GM18873 (cell line): Measurements from ENCODE around the gene KCNK6.
A peak's percentile ranks its signal among the peaks of the same experiment; 100 is the strongest.

Experiments used
- ATAC-seq: cut with Tn5 transposase; IDR thresholded peaks from one replicate; pipeline ENCODE4 v1.9.1; 2021; ENCODE audit warnings: mild to moderate bottlenecking, moderate library complexity, moderate number of reproducible peaks; ENCODE audit not compliant: unreplicated experiment, low FRiP score

KCNK6 gene

DNA sequence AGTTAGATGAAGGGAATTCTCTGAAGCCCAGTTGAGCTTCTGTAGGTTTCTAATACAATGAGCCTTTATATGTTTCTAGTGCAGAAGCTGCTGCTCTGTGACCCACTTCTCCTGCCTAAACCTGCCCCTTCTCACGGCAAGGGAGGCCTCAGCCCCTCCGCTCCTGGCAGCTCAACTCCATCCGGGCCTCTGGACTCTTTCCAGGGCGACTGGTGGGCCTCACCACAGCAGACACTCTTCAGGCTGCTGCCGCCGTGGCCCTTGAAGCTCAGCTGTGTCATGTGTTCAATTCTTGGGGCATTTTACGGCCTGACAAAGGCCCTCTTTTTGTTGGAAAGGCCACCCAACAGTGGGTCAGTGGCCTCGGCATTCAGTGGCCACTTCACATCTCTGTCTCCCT, 25.6 kb upstream of the KCNK6 start:
- ATAC-seq = no peak

GRCh38 chr19:38298821-38299680, 20.6 kb upstream of the KCNK6 start:
- ATAC-seq = no peak

- no peak for ATAC-seq
These were observed 15.9 kb upstream of the KCNK6 start, which contains the start of gene C19orf33 for GRCh38 chr19:38303517-38304351. Gene C19orf33, plus strand, starts transcription at chr19:38304251. Its CDS starts 11 bp downstream, at chr19:38304262.

DNA sequence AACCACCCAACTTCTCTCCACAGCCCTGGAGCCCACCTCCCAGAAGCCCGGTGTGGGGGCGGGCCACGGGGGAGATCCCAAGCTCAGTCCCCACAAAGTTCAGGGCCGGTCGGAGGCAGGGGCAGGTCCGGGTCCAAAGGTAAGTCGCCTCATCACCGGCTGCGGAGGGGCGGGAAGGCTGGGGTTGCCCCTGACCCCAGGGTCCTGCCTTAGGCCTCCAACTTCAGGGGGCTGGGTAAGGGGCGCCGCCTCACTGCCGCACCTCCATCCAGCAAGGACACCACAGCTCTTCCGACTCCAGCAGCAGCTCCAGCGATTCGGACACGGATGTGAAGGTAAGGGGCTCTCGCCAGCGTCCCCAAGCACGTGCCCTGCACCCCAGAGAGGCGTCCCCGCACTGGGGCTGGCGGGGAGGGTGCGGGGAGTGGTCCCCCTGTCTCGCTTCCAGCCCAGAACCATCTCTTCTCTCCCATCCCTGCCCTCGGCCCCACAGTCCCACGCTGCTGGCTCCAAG, 15.2 kb upstream of the KCNK6 start:
- no peak for ATAC-seq

GRCh38 chr19:38304866-38305429, 14.7 kb upstream of the KCNK6 start:
- no peak for ATAC-seq

GRCh38 chr19:38306236-38306635, 13.4 kb upstream of the KCNK6 start:
- ATAC-seq = no peak

DNA sequence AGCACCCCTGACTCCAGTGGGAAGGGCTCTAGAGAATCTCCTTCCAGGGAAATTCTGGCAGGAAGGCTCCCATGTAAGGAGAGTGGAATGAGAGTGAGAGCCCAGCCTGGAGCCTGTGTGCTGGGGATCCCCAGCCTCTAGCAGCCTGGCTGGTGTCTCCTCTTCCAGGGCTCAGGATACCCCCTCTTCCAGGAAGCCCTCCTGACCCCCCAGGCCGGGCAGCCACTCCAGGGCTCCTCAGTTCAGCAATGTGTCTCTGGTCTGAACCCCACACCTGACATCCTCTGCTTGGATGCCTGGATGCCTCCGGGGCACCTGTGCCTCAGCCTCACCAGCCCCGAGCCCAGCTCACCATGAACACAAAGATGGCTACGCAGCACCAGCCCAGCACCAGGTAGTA, 12.6 kb upstream of the KCNK6 start:
- ATAC-seq = no peak

DNA sequence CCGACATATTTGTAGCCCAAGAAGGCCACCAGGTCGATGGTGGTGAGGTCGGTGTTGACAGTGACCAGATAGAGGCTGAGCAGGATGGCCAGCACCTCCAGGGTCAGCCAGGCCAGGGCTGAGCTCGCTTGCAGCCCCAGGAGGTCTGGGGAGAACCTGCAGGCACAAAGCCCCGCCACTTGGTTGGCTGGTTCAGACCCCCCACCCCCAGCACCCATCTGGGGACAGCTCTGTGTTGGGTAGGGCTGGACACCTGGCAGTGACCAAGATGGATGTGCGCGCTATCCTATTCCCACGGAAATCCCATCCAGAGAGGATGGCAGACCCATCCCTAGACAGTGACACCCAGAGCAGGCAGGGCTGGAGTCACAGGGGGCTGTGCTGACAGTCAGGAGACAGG, 12.0 kb upstream of the KCNK6 start:
- ATAC-seq = no peak

- ATAC-seq = no peak
These were observed 11.5 kb upstream of the KCNK6 start for GRCh38 chr19:38308006-38308766.

GRCh38 chr19:38308926-38309614, 10.6 kb upstream of the KCNK6 start:
- no peak for ATAC-seq

- ATAC-seq = no peak
These were observed 9.9 kb upstream of the KCNK6 start for GRCh38 chr19:38309615-38310278.

DNA sequence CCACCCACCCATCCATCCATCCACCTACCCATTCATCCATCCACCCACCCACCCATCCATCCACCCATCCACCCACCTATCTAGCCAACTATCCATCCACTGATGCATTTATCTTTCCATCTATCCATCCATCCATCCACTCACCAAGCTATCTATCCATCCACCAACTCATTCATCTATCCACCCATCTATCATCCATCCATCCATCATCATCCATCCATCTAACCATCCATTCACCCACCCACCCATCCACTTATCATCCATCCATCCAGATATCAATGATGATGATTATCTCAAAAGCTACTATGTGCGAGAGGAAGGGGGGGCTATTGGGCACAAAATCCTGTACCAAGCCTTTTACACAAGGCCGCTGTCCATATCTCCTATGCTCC, 9.4 kb upstream of the KCNK6 start:
- no peak for ATAC-seq

- no peak for ATAC-seq
These were observed 8.7 kb upstream of the KCNK6 start for GRCh38 chr19:38310986-38311385.

GRCh38 chr19:38315657-38316476, 3.8 kb upstream of the KCNK6 start, which contains the start of gene YIF1B:
Gene YIF1B, minus strand, starts transcription at chr19:38315947. Its CDS starts 30 bp downstream, at chr19:38315917.
- ATAC-seq = peak; percentile 72

DNA sequence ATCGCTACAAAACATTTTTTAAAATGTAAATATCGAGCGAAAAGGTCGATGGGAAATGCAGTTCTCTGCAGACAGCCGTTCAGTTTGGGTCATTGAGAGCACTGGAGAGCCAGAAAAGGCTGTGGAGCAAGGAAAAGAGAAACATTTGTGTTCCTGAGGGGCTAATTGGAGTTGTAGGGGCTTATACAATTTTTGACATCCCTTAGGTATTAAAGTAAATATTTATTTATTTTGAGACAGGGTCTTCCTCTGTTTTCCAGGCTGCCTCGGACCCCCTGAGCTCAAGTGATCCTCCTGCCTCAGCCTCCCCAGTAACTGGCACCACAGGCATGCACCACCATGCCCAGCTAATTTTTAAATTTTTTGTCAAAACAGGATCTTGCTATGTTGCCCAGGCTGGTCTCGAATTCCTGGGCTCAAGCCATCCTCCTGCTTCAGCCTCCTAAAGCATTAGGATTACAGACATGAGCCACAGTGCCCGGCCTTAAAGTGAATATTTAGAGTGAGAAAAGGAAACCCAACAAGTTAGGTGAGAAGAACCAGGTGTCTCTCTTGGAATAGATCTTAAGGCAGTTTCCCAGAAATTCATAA, 3.1 kb upstream of the KCNK6 start:
- ATAC-seq = no peak

DNA sequence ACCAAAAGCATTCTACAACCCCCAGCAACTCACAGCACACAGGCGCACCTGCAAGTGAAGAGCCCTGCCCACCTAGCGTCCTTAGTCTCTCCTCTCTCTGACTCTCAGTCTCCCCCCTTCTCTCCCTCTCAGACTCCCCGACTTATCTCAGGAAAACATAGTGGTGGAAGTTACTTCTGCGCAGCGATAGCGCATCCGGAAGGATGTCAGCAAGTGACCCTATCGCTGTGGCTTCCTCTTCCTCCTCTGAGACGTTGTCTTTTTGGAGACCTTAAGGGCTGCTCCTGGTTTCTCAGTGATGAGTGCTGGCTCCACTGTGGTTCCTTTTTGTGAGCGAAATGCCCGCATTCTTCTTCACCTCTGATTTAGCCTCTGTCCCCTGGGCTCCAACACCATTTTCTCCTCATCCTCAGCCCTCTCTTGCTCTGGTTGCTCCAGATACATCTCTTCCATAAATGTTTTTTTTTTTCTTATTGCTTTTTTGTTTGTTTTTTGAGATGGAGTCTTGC, 2.5 kb upstream of the KCNK6 start:
- no peak for ATAC-seq

- ATAC-seq = no peak
These were observed 985 bp upstream of the KCNK6 start for GRCh38 chr19:38318660-38319059.

DNA sequence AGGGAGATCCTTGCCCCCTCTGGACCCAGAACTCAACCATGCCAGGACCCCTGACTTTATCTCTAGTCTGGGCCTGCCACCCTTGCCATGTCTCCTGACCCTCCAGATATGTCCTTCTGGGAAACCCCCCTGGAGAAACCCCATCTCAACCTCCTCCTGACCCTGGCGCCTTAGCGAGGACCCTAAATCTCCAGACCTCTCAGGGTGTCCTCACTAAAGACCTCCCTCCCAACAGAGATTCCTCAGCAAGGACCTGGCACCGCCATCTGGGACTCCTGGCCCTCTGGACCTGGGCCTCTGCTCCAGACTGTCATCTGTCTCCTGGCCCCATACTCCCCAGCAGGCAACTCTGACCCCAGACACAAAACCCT, 1.3 kb downstream of the KCNK6 start:
- ATAC-seq = no peak
